RWPE2 (cell line): ENCODE measurements around the gene PBX1.

Experiments used
- ATAC-seq: fragments of 200-7000 bp; cut with Tn5 transposase; 3 replicates; pipeline ENCODE4 v1.9.1; 2021; ENCODE audit warnings: low read depth
- DNase-seq: peaks from one replicate; pipeline ENCODE4 v3.0.0-alpha.2; 2020; ENCODE audit warnings: low spot score
- H3K27ac ChIP-seq: fragments of 450-650 bp; 2 replicates; pipeline ENCODE4 v1.5.1; 2017; ENCODE audit warnings: mild to moderate bottlenecking; ENCODE audit not compliant: poor library complexity, severe bottlenecking
- H3K27me3 ChIP-seq: fragments of 250-450 bp; sonication (Bioruptor Pico); 2 replicates; pipeline ENCODE4 v1.5.1; 2021; ENCODE audit warnings: mild to moderate bottlenecking, moderate library complexity; ENCODE audit not compliant: insufficient read depth, poor library complexity, severe bottlenecking
- H3K36me3 ChIP-seq: fragments of 250-450 bp; sonication (Bioruptor Pico); 2 replicates; pipeline ENCODE4 v1.5.1; 2020; ENCODE audit warnings: low read depth, mild to moderate bottlenecking, moderate library complexity
- H3K4me1 ChIP-seq: fragments of 250-450 bp; sonication (Bioruptor Pico); 2 replicates; pipeline ENCODE4 v1.5.1; 2021; ENCODE audit warnings: mild to moderate bottlenecking, moderate library complexity; ENCODE audit not compliant: insufficient read depth, poor library complexity, severe bottlenecking
- H3K4me3 ChIP-seq: fragments of 250-450 bp; sonication (Bioruptor Pico); 2 replicates; pipeline ENCODE4 v1.5.1; 2021; ENCODE audit warnings: mild to moderate bottlenecking, moderate library complexity; ENCODE audit not compliant: severe bottlenecking
- H3K9me3 ChIP-seq: fragments of 250-450 bp; sonication (Bioruptor Pico); 2 replicates; pipeline ENCODE4 v1.5.1; 2021; ENCODE audit warnings: mild to moderate bottlenecking, moderate library complexity; ENCODE audit not compliant: severe bottlenecking
- TF ChIP-seq, protein P1 (sequence below): fragments of 450-650 bp; IDR thresholded peaks from one replicate; pipeline ENCODE4 v1.5.1; 2017; ENCODE audit warnings: mild to moderate bottlenecking, moderate library complexity; ENCODE audit not compliant: poor library complexity, severe bottlenecking

Gene PBX1

DNA sequence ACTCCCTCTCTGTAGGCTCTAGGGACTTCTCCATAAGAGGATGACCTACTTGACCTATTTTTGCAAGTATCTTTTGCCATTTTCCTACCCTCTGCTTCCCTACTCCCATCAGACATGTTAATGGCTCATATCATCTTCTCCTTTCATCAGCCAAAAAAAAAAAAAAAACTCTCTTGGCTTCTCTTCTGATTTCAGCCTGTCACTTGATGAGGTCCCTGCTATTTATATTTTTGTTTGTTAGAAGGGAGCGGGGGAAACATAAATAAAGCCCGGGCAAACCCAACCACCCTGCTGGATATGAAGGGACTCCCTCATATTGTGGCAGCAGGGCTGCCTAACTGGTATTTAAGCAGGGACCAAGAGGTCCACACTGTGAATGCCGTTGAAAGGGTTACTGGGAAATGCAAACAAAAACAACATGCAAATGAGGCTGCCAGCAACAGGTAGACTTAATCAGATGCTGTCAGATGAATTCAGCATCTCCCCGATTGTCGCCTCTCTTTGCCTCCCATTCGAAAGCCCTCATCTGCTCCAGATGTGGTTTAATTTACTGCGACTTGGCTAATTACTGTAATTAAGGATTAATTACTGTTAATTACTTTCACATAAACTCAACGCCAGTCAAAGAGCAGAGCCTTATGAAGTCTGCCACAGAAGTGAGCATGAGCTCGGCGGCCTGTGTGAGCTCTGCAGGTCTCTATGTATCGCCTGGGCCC, 172.3 kb downstream of the PBX1 start:
- TF ChIP-seq, protein P1, sequence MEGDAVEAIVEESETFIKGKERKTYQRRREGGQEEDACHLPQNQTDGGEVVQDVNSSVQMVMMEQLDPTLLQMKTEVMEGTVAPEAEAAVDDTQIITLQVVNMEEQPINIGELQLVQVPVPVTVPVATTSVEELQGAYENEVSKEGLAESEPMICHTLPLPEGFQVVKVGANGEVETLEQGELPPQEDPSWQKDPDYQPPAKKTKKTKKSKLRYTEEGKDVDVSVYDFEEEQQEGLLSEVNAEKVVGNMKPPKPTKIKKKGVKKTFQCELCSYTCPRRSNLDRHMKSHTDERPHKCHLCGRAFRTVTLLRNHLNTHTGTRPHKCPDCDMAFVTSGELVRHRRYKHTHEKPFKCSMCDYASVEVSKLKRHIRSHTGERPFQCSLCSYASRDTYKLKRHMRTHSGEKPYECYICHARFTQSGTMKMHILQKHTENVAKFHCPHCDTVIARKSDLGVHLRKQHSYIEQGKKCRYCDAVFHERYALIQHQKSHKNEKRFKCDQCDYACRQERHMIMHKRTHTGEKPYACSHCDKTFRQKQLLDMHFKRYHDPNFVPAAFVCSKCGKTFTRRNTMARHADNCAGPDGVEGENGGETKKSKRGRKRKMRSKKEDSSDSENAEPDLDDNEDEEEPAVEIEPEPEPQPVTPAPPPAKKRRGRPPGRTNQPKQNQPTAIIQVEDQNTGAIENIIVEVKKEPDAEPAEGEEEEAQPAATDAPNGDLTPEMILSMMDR: no peak
- no peaks in the 10 kb centered on the region for H3K27me3 ChIP-seq
- ATAC-seq (no peak), DNase-seq (no peak)
- no peaks in the 10 kb centered on the region for H3K36me3 ChIP-seq
- peaks cover 6% of the 10 kb centered on the region for H3K4me1 ChIP-seq
- H3K9me3 ChIP-seq: no peaks in the 10 kb centered on the region
- H3K27ac ChIP-seq: no peak overlapping the region
- H3K4me3 ChIP-seq: no peak overlapping the region

GRCh38 chr1:164733070-164733469, 174.1 kb downstream of the PBX1 start:
- Histone ChIP-seq H3K27me3 (no peaks in the 10 kb centered on the region), H3K9me3 (no peaks in the 10 kb centered on the region), H3K36me3 (no peaks in the 10 kb centered on the region), H3K4me1 (peaks cover 7% of the 10 kb centered on the region), H3K4me3 (no peak overlapping the region), H3K27ac (no peak overlapping the region)
- TF ChIP-seq, protein P1: no peak
- ATAC-seq: peak; percentile 50; the same call in 2 of the 3 replicates
- DNase-seq: no peak

GRCh38 chr1:164733734-164734133, 174.8 kb downstream of the PBX1 start:
- DNase-seq (no peak), ATAC-seq (no peak)
- Histone ChIP-seq H3K27me3 (no peaks in the 10 kb centered on the region), H3K4me3 (no peak overlapping the region), H3K9me3 (no peaks in the 10 kb centered on the region), H3K36me3 (no peaks in the 10 kb centered on the region), H3K27ac (no peak overlapping the region), H3K4me1 (peaks cover 7% of the 10 kb centered on the region)
- TF ChIP-seq, protein P1: no peak

DNA sequence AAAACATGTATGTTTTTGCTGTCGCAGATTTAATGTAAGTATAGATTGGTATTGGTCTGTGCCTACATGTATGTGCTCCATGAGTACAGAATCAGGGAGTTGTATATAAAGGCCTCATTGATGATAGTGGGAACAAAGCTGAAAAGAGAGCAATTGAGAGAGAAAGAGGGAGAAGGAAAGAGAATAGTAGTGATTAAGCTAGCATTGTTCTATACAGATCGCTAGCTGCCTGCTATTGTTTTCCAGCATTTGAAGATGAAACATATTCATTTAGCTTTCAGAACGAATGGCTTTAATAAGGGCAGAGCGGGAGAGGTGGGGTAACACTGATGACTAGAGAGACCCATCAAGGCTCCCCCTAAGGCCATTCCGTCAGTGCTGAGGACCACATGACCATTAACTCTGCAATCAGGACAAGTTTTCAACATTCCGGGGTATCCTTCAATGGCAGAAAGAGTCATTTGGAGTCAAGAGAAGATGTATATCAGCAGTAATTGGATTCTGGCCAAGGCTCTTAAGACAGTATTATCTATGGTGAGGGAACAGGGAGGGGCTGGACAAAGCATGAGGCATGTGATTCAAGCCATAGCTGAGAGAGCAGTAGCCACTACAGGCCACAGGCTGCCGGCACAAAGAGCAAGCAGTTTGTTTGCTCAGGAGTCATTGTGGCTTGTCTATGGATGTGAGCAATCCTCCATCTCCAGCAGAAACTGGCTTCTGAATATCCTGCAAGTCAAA, 176.5 kb downstream of the PBX1 start:
- peaks cover 7% of the 10 kb centered on the region for H3K4me1 ChIP-seq
- no peaks in the 10 kb centered on the region for H3K36me3 ChIP-seq
- H3K9me3 ChIP-seq: no peaks in the 10 kb centered on the region
- peak overlapping the region; percentile 9 for H3K27ac ChIP-seq
- no peaks in the 10 kb centered on the region for H3K27me3 ChIP-seq
- no peak overlapping the region for H3K4me3 ChIP-seq
- peak; percentile 98 for ATAC-seq
- no peak for DNase-seq
- TF ChIP-seq, protein P1: no peak

- H3K4me1 ChIP-seq: peaks cover 7% of the 10 kb centered on the region
- TF ChIP-seq, protein P1: no peak
- no peaks in the 10 kb centered on the region for H3K36me3 ChIP-seq
- H3K27ac ChIP-seq: peak overlapping the region; percentile 9
- ATAC-seq: no peak
- no peak overlapping the region for H3K4me3 ChIP-seq
- H3K27me3 ChIP-seq: no peaks in the 10 kb centered on the region
- H3K9me3 ChIP-seq: no peaks in the 10 kb centered on the region
- no peak for DNase-seq
These were observed 177.2 kb downstream of the PBX1 start for GRCh38 chr1:164736137-164736536.
